OCI-LY3 (cell line): Measurements from ENCODE around the gene P3R3URF.
A peak's percentile ranks its signal among the peaks of the same experiment; 100 is the strongest.

ENCODE experiments used
- EZH2phosphoT487 ChIP-seq: fragments of 200-600 bp; shearing (Covaris generic); IDR thresholded peaks from 2 replicates; pipeline ENCODE4 v1.6.1; 2018; ENCODE audit warnings: antibody characterized with exemption, mixed run types, low read depth
- TF ChIP-seq, protein P1 (sequence below): fragments of 200-600, 300-600 bp; sonication (generic); IDR thresholded peaks from 2 replicates; pipeline ENCODE4 v1.5.1; 2014; ENCODE audit warnings: antibody characterized with exemption, low read length, low read depth

DNA sequence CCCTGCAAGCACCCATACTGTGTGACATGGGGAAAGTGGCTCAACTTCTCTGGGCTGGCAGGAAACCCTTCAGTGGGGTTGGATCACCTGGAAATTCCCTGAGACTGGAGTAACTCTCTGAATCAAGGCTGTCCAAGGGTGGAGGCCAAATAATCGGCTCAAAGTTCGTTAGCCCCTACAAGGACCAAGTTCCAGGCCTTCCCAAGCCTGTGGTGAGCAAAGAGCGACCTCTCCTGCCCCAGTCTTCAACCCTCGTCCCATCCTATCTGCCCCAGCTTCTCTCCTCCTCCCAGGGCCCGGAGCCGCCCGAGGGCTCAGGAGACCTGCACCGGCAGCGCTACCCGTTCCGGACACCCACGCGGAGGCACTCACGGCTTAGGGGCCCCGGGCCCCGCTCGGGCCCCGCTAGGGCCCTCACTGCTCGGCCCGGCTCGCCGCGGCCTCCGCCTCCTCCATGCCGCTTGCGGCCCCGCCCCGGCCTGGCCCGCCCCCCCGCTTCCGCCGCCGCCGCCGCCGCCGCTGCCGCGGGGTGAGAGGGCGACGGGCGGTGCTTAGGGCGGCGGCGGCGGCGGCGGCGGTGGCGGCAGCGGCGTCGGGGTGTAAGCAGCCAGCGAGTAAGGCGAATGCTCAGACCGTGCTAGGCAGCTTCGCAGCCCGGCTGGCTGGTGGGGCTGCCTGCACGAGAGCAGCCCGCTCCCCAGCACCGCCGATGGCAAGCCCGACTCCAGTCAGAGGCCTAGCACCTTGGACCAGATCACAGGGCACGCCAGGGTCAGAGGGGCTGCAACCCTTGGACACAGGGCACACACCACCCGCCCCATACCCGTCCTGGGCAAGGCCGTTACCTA, 21.9 kb upstream of the P3R3URF start, which contains the start of gene POMGNT1:
- TF ChIP-seq, protein P1, sequence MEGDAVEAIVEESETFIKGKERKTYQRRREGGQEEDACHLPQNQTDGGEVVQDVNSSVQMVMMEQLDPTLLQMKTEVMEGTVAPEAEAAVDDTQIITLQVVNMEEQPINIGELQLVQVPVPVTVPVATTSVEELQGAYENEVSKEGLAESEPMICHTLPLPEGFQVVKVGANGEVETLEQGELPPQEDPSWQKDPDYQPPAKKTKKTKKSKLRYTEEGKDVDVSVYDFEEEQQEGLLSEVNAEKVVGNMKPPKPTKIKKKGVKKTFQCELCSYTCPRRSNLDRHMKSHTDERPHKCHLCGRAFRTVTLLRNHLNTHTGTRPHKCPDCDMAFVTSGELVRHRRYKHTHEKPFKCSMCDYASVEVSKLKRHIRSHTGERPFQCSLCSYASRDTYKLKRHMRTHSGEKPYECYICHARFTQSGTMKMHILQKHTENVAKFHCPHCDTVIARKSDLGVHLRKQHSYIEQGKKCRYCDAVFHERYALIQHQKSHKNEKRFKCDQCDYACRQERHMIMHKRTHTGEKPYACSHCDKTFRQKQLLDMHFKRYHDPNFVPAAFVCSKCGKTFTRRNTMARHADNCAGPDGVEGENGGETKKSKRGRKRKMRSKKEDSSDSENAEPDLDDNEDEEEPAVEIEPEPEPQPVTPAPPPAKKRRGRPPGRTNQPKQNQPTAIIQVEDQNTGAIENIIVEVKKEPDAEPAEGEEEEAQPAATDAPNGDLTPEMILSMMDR, result peak; percentile 24
- TF ChIP-seq EZH2phosphoT487, result no peak
